Superior temporal gyrus (tissue), 1 donor: ENCODE data around the gene CAPRIN1.

ENCODE experiments used
- DNase-seq: peaks from one replicate; pipeline ENCODE4 v3.0.0-alpha.2; 2016; ENCODE audit errors: extremely low spot score

CAPRIN1 gene

DNA sequence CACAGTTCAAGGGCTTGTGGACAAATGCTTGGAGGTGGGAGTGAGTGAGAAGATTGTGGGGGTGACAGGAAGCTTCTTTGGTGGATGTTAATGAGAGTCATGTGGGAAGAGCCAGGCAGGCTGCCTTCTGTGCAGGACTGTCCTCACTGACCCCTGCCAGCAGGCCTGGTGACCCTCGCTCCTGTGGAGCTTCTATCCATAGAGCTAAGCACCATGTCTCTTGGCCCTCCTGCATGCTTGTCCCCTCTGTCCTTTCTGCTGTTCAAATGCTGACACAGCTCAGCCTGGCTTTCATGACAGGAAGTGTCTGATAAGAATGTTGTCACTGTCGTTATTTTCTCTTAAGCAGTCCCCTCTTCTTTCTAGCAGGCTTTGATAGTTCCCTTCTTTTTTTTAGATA, 91.5 kb downstream of the CAPRIN1 start:
- DNase-seq = no peak

DNA sequence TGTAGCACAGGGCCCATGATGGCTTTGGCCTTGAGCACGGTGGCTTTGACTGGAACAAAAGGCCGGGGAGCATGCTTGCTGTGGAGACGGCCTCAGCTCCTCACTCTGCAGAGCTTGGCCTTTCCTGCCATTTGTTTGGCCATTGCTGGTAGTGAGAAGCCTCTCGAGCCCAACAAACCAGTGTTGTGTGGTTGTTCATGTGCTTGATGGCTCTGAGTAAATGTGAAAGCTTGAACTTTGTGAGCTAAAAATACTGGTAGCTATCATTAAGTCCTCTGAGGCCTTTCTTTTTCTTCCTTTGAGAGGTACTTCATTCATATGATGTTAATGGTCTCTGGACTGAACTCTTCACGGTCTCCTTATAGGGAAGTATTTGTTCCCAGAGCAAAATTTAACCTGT, 93.5 kb downstream of the CAPRIN1 start:
- DNase-seq = no peak

DNA sequence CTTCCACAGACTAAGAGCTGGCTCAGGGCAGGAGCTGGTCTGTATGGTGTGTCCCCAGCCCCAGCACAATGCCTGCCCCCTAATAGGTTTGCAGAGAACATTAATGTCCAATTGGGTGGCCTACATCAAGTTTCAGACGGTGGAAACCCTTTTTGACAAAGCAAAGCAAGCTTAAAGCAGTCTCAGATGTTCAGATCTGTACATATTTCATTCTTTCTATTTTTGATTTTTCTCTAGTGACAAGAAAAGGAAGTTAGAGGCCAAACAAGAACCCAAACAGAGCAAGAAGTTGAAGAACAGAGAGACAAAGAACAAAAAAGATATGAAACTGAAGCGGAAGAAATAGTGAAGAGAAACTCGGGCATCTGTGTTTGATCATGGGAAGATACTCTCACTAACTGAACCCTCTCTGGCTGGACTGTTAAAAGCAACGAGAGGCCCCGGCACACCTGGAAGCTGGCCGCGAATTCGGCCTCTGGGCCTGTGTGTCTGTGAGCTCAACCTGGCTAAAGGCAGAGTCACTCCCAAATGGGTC, 94.4 kb downstream of the CAPRIN1 start:
- no peak for DNase-seq

DNA sequence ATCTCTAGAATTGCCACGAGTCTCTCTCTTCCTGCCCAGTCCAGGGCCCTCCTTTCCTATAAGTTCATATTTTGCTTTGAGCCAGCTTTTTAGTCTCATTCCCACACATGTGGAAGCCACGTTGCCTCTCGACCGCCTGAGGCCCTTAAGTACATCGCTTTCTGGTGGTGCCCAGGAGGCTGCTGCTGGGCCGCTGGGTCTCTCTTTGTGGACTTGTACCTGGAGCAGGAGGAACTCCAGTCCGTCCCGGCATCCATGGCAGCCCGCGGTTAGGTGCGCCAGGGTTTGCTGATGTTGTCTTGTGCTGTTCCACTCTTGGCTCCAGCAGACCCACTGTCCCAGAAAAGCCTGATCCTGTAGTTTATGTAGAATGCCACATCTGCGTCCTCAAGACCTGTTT, 94.9 kb downstream of the CAPRIN1 start:
- DNase-seq = no peak

DNA sequence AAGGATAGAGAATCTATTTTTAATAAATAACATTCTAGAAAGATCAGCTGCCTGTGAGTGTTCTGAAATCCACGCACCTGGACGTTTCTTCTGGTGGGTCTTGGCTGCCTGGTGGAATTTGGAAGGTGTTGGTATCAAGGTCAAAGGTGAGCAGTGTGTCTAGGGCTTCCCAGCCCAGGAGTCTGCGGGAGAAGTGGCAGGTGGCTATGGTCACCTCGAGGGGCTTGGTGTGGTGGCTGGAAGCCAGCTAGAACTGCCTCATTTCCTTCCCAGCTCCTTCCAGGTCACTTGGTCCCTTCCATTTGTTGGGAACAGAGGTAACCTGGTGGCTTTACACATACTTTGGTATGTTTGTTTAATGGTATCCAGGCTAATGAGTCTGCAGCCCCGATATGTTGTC, 95.3 kb downstream of the CAPRIN1 start:
- DNase-seq = no peak

DNA sequence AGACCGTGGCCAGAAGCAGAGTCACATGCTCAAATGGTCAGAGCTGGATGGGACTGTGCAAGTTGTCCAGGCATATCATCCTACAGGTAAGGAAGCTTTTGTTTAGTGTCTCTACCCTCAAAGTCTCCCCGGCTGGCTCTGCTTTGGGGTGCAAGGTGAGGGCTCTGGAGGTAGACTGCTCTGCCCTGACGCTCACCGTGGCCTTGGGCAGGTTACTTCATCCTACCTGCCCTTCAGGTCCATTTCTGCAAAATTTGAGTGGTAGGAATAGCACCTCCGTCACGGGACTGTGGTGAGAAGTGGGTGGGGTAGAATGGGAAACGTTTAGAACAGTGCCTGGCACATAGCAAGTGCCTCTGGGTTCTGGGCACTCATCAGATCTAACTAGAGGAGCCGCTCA, 96.0 kb downstream of the CAPRIN1 start:
- no peak for DNase-seq

DNA sequence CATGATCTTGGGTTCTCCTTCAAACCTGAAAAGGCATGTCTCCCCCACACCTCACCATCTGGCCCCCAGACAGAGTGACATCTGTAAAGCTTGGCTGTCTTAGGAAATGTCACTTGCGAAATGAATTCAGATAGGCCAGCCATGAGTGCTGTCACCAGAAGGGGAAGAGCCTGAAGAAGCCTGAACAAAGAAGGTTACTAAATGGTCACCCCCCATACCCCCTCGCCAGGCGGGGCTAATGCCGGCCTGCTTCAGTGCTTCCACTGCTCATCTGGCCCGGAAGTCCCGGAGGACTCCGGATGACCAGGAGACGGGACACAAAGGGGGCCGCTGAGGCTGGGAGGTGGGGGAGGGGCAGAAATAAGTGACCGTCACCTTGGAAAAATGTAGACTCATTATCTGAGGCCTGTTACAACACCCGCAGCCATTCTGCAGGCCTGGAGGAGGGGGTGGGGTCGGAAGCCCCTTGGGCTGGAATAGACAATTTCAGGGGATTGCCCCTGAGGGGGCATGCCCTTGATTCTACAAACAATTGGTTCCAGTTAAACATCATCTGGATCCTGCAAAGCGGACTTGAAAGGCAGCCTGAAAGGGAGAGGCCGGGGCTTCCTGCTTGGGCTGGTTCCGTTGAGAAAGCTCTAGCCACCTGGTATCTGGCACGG, 97.1 kb downstream of the CAPRIN1 start:
- DNase-seq = no peak

DNA sequence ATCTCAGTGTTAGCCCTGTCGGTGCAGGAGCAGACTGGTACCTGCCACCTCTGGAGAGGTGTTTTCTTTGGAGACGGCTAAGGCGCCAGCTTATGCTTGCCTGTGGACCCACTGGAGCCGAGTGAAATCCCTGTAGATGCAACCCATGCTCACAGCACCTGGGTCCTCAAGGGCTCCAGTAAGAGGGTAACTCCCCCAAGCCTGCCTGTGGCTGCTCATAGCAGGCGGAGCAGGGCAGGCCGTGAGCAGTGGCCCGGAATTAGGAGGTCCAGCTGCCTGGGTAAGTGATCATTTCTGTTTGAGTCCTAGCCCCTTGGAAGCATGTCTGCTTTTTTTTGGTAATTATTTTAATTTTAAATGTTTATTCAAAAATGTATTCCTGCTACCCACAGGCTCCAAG, 97.7 kb downstream of the CAPRIN1 start:
- no peak for DNase-seq

DNA sequence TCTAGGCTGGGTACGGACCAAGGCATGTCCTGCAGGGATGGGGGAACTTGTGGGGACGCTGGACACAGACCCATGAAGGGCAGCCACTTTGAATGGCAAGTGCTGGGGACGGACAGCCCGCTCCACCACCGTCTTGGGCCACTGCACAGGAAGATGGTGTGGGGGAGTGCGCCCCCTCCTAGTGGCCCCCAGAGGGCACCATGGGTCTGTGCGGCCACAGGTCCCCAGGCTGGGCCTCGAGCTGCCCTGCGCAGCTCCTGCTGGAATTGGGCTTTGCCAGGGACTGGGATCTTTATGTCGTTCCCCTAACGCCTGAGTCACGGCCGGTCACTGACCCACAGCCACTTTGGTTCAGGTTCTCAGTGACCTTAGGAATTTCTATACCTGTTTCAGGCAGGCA, 98.3 kb downstream of the CAPRIN1 start:
- DNase-seq = no peak

DNA sequence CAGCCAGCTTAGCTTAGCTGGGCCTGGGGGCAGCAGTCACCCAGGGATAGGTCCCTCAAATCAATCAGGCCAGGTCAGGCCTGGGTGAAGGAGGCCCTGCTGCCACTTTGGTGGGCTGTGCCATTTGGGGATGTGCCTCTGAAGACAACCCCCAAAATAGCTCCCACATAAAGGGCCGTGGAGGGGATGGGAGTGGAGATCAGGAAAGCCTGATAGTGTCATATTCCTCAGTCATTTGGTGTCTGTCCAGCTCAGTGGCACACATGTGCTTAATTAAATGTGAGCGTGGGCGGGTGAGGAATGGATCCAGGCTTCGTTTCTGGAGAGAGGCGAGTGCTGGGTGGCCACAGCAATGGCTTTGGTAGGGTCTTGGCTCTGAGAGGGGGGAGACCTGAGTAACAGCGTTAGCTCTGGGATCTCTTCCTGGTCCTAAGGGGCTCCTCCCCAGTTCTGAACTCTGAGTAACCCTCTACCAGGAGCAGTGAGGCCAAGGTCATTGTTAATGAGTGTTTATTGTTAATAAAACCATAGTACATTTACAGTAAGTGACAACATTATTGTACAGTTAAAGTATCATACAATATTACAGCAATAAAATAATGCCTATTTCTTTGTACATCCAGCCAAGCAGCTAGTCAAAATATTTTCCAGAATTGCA, 99.1 kb downstream of the CAPRIN1 start:
- DNase-seq = no peak
